Chondrocyte (in vitro differentiated cells): ENCODE measurements around the gene ABI1. TPM values are rescaled to one million over a fixed set of nuclear protein-coding genes. Genes with fewer than 3 reads are reported as not detected.

ENCODE experiments used
- DNase-seq: peaks from one replicate; pipeline ENCODE4 v3.0.0; 2021; ENCODE audit warnings: mixed read lengths, low spot score
- H3K27ac Mint-ChIP-seq: one replicate; pipeline ENCODE4 v1.8.0; 2021; ENCODE audit warnings: mild to moderate bottlenecking, moderate library complexity, mixed read lengths; ENCODE audit not compliant: unreplicated experiment
- H3K27me3 Mint-ChIP-seq: 2 replicates; pipeline ENCODE4 v1.8.0; 2021; ENCODE audit warnings: low read depth, mixed read lengths
- H3K36me3 Mint-ChIP-seq: 2 replicates; pipeline ENCODE4 v1.8.0; 2021; ENCODE audit warnings: low read depth, mixed read lengths
- H3K4me1 Mint-ChIP-seq: 2 replicates; pipeline ENCODE4 v1.8.0; 2021; ENCODE audit warnings: low read depth, mild to moderate bottlenecking, mixed read lengths
- H3K4me3 Mint-ChIP-seq: one replicate; pipeline ENCODE4 v1.8.0; 2021; ENCODE audit warnings: mild to moderate bottlenecking, moderate library complexity, mixed read lengths; ENCODE audit not compliant: unreplicated experiment
- H3K9me3 Mint-ChIP-seq: 2 replicates; pipeline ENCODE4 v1.8.0; 2021; ENCODE audit warnings: low read depth, mixed read lengths
- CTCF ChIP-seq: fragments of 200-600 bp; sonication (generic); IDR thresholded peaks from 2 replicates; pipeline ENCODE4 v1.5.0; 2021; ENCODE audit warnings: antibody characterized with exemption, mild to moderate bottlenecking, moderate library complexity
- total RNA-seq: library from RNA; stranded (reverse); gene quantifications from 3 replicates; pipeline ENCODE4 v1.2.1, GENCODE V29; 2021

The ABI1 gene
- total RNA-seq, 1 donor from 2014 or later, result 51.9 TPM

DNA sequence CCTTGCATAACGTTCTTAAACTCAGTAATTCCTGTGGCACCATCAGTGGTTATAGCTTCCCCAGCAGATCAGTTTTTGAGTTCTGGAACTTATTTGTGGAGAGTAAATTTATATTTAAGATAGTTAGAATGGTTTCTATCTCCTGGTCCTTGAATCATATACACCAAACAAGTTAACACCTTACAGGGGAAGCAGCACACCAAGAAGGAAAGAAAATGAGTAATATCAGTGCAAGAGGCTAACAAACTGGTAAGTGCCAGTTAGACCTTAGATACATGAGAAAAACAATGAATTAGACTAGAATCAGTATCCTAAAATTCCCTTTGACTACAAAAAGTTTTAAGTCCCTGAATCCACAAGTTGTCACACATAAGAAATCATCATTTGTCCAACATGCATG lies 54.2 kb downstream of the ABI1 start:
- no peak for TF ChIP-seq CTCF
- H3K4me3 Mint-ChIP-seq, result no peak overlapping the region
- DNase-seq, result no peak

DNA sequence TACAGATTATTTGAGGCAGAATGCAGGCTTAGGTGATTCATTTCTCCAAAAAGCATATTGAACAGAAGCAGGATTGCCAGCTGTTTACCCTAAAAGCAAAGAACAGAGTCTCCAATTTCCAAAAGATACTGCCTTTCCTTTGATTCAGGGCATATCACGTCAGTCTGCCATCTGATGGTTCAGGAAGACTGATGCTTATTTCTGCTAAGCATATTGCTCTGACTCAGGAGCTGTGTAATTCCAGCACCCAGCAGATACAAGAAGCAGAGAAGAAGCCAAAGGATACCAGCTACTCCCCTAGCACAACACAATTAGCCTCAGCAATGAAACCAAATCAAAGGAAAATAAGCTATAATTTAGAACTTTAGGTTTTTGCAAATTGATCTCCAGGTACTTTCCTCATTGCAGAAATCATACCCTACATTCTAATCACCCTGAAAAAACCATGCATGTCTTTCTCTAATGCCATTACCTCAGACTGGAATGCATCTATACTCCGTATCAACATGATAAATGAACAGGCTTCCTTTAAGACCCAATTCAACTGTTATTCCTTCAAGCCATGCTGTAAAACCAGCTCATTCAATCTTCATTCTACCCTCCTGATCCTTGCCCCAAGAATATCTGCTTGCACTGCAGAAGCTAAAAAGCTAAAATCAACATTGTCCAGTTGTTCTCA lies 55.1 kb downstream of the ABI1 start:
- no peak for DNase-seq
- Mint-ChIP-seq H3K36me3 (no peaks in the 10 kb centered on the region), H3K4me1 (peaks cover 24% of the 10 kb centered on the region), H3K27ac (no peak overlapping the region), H3K27me3 (no peaks in the 10 kb centered on the region), H3K9me3 (no peaks in the 10 kb centered on the region), H3K4me3 (no peak overlapping the region)
- no peak for TF ChIP-seq CTCF

More for the DNA sequence above, 54.2 kb downstream of the ABI1 start:
- Mint-ChIP-seq H3K27ac (no peak overlapping the region), H3K27me3 (no peaks in the 10 kb centered on the region), H3K4me1 (peaks cover 24% of the 10 kb centered on the region), H3K36me3 (no peaks in the 10 kb centered on the region), H3K9me3 (no peaks in the 10 kb centered on the region)

DNA sequence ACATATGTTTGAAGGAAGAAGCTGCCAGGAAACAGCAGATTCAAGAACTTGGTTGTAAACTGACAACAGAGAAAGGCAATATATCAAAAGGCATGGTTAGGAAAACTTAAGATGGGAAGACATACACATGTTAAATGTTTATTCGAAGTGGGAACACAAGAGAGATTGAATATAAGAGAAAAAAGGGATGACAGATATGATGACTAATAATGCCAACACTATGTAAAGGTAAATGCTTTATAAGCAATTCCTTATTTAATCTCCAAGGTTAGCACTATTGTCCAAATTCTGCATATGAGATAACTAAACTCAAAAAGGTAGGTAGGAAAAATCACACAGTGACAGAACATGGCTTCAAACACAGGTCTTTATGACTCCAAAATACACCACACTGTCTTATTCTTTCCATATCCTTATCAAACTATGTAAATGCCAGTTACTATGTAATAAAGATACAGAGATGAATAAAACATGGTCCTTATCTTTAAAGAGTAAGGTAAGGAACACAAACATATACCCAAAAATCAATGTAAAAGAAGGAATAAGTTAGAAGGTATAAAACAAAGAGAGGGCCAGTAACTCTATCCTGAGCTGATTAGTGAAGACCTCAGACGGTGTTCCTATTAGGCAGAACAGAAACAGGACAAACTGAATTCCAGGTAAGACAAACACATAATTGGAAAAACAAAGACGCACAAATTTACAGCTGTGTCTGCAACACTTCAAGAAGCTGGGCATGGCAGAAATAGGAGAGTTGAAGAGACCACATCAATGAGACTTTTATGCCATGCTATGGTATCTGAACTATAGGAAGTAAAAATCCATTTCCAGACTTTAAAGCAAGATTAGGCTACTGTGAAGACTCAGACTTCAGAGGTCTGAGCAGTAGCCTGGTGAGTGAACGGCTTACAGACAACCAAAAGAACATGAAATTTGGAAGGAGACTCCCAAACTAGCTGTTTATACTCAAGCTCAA lies 56.1 kb downstream of the ABI1 start:
- DNase-seq, result no peak
- no peaks in the 10 kb centered on the region for H3K9me3 Mint-ChIP-seq
- no peak overlapping the region for H3K27ac Mint-ChIP-seq
- TF ChIP-seq CTCF, result no peak
- H3K4me3 Mint-ChIP-seq, result no peak overlapping the region
- no peaks in the 10 kb centered on the region for H3K36me3 Mint-ChIP-seq
- H3K27me3 Mint-ChIP-seq, result no peaks in the 10 kb centered on the region
- peaks cover 25% of the 10 kb centered on the region for H3K4me1 Mint-ChIP-seq

GRCh38 chr10:26803849-26804248 lies 56.9 kb downstream of the ABI1 start:
- no peaks in the 10 kb centered on the region for H3K9me3 Mint-ChIP-seq
- H3K36me3 Mint-ChIP-seq, result no peaks in the 10 kb centered on the region
- no peak overlapping the region for H3K4me3 Mint-ChIP-seq
- no peak overlapping the region for H3K27ac Mint-ChIP-seq
- peaks cover 29% of the 10 kb centered on the region for H3K4me1 Mint-ChIP-seq
- no peak for TF ChIP-seq CTCF
- DNase-seq, result no peak
- no peaks in the 10 kb centered on the region for H3K27me3 Mint-ChIP-seq

- TF ChIP-seq CTCF, result no peak
- Mint-ChIP-seq H3K4me1 (peaks cover 37% of the 10 kb centered on the region), H3K27ac (no peak overlapping the region), H3K4me3 (no peak overlapping the region), H3K9me3 (no peaks in the 10 kb centered on the region), H3K36me3 (no peaks in the 10 kb centered on the region), H3K27me3 (no peaks in the 10 kb centered on the region)
- DNase-seq, result no peak
Measured at GRCh38 chr10:26802527-26802926, 58.2 kb downstream of the ABI1 start.
